GM08714 (cell line): ENCODE measurements around the gene CIB1.

Experiments used
- H3K4me3 ChIP-seq: fragments of 200-500 bp; sonication (Bioruptor generic); 2 replicates; pipeline ENCODE4 v1.5.1; 2014; ENCODE audit warnings: mild to moderate bottlenecking, low read length, inconsistent platforms
- ZNF274 ChIP-seq: IDR thresholded peaks from 2 replicates; pipeline ENCODE4 v1.6.1; 2012; ENCODE audit warnings: mild to moderate bottlenecking, low read depth, low read length

Gene CIB1

DNA sequence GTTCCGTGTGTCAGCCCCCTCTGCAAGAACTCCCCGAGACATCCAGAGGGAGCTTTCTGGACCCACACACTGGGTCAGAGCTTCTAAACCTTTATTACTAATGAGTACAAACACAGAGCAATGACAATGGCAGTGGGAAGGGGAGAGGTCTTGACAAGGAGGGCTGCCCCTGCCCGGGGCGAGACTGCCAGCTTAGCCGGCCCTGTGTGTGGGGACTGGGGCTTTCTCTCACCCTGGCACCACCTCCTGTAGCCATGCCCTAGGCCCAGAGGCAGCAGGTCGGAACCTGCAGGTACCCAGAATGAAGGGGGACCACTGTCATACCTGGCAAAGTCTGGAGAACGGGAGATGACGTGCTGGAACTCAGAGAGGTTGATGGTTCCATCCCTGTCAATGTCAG lies 3.1 kb downstream of the CIB1 start:
- no peak overlapping the region for H3K4me3 ChIP-seq
- TF ChIP-seq ZNF274 = no peak

DNA sequence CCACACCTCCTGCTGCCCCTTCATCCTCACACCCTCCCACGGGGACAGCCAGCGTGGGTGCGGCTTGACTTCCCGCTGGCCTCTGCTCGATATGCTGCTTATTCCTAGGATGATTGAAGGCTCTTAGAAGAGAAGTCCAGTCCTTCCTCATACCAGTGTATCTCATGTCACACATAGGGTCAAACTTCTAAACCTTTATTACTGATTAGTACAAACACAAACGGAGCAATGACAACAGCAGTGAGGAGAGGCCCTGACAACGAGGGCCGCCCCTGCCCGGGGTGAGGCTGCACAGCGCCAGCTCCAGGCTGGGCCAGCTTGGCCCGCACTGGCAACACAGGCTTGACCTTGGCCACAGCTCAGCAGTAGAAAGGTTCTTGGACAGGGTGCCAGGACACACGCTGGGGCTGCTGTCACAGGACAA lies 3.7 kb downstream of the CIB1 start:
- no peak overlapping the region for H3K4me3 ChIP-seq
- no peak for TF ChIP-seq ZNF274

DNA sequence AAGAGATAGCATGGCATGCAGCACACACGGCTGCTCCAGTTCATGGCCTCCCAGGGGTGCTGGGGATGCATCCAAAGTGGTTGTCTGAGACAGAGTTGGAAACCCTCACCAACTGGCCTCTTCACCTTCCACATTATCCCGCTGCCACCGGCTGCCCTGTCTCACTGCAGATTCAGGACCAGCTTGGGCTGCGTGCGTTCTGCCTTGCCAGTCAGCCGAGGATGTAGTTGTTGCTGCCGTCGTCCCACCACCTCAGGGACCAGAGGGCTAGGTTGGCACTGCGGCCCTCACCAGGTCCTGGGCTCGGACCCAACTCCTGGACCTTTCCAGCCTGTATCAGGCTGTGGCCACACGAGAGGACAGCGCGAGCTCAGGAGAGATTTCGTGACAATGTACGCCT lies 4.8 kb downstream of the CIB1 start:
- no peak overlapping the region for H3K4me3 ChIP-seq

DNA sequence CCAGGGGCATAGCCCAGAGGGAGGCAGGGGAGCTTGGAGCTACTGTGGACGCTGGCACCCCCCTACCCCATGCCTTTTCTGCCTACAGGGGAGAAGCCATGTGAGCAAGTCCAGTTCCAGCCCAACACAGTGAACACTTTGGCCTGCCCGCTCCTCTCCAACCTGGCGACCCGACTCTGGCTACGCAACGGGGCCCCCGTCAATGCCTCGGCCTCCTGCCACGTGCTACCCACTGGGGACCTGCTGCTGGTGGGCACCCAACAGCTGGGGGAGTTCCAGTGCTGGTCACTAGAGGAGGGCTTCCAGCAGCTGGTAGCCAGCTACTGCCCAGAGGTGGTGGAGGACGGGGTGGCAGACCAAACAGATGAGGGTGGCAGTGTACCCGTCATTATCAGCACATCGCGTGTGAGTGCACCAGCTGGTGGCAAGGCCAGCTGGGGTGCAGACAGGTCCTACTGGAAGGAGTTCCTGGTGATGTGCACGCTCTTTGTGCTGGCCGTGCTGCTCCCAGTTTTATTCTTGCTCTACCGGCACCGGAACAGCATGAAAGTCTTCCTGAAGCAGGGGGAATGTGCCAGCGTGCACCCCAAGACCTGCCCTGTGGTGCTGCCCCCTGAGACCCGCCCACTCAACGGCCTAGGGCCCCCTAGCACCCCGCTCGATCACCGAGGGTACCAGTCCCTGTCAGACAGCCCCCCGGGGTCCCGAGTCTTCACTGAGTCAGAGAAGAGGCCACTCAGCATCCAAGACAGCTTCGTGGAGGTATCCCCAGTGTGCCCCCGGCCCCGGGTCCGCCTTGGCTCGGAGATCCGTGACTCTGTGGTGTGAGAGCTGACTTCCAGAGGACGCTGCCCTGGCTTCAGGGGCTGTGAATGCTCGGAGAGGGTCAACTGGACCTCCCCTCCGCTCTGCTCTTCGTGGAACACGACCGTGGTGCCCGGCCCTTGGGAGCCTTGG lies 5.6 kb downstream of the CIB1 start:
- H3K4me3 ChIP-seq = no peak overlapping the region
- no peak for TF ChIP-seq ZNF274

More for the DNA sequence above, 4.8 kb downstream of the CIB1 start:
- TF ChIP-seq ZNF274 = no peak

DNA sequence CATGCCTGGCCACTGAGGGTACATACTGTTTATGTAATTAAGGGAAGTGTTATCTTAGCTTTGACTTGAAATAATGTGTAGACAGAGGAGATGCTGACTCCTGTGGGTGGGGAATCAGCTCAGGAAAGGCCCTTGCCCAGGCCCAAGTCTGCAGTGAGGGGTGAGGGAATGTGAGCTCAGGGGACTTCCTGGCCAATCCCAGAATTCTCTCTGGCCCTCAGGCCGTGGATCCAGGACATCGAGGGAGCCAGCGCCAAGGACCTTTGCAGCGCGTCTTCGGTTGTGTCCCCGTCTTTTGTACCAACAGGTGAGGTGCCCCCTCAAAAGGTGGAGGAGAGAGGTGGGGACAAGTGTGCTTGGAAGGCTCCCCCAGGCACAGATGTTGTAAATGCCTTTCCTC lies 6.4 kb downstream of the CIB1 start:
- no peak for TF ChIP-seq ZNF274
- no peak overlapping the region for H3K4me3 ChIP-seq

DNA sequence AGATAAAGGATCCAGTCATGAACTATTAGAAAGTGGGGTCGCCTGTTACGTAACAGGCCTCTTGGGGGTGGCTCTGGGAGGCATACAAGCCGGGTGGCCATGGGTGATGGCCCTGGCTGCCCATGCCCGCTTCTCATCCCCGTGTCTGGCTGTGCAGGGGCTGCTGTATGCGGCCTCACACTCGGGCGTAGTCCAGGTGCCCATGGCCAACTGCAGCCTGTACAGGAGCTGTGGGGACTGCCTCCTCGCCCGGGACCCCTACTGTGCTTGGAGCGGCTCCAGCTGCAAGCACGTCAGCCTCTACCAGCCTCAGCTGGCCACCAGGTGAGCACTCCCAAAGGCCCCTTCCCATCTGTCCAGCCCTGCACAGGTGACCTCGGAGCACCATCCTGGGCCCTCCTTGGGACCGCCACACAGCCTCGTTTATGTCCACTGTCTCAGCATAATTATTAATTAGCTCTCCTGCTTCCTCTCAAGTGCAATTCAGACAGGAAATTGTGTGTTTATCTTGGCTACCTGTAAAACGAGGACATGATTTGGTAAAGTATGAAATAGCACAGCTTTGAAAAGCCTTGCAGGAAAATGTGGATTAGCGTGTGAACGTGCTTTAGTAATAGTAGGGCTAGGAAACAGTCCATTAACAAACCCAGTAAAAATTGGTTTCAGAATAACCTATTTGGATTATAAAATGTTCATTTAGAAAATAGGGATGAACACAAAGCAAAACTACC lies 8.1 kb downstream of the CIB1 start:
- no peak overlapping the region for H3K4me3 ChIP-seq
- no peak for TF ChIP-seq ZNF274

DNA sequence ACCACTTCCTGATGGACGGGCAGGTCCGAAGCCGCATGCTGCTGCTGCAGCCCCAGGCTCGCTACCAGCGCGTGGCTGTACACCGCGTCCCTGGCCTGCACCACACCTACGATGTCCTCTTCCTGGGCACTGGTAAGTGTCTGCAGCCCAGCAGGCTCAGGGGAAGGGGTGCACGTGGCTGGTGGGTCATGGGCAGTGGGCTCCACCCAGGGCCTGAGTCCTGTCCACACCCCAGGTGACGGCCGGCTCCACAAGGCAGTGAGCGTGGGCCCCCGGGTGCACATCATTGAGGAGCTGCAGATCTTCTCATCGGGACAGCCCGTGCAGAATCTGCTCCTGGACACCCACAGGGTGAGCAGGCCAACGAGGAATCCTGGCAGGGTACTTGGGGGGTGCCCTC lies 8.7 kb downstream of the CIB1 start:
- H3K4me3 ChIP-seq = no peak overlapping the region
- no peak for TF ChIP-seq ZNF274

DNA sequence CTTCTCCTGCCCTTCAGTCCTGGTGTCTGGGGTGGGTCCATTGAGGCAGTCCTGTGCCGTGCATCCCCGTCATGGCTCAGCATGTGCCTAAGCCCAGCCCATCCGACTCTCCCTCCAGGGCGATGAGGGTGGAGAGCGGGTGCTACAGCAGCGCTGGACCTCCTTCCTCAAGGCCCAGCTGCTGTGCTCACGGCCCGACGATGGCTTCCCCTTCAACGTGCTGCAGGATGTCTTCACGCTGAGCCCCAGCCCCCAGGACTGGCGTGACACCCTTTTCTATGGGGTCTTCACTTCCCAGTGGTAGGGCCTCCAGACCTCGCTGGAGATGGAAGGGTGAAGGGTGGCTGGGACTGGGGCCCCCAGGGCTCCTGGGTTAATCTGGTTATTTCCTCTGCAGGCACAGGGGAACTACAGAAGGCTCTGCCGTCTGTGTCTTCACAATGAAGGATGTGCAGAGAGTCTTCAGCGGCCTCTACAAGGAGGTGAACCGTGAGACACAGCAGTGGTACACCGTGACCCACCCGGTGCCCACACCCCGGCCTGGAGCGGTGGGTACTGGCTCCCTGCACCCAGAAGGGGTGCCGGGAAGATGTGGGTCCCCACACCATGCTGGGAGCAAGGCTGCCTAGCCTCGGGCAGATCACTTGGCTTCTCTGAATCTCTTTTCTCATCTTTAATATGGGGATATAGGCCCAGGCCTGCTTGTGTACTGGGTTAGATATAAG lies 10.1 kb downstream of the CIB1 start:
- no peak overlapping the region for H3K4me3 ChIP-seq
- TF ChIP-seq ZNF274 = no peak

DNA sequence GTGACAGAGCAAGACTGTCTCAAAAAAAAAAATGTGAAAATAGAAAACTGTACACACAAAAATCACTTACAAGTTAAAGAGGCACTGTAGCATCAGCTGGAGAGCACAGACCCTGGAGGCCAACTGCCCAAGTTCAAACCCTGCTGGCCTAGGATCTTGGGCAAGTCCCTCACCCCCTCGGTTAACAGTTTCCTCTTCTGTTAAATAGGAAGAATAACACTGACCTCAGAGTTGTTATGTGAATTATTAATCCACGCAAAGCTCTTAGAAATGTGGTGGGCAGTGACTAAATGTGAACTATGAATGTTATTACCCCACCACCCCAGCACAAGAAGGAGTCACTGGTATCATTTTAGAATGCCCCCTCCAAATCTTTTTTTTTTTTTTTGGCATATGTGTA lies 11.2 kb downstream of the CIB1 start:
- TF ChIP-seq ZNF274 = no peak
- no peak overlapping the region for H3K4me3 ChIP-seq

DNA sequence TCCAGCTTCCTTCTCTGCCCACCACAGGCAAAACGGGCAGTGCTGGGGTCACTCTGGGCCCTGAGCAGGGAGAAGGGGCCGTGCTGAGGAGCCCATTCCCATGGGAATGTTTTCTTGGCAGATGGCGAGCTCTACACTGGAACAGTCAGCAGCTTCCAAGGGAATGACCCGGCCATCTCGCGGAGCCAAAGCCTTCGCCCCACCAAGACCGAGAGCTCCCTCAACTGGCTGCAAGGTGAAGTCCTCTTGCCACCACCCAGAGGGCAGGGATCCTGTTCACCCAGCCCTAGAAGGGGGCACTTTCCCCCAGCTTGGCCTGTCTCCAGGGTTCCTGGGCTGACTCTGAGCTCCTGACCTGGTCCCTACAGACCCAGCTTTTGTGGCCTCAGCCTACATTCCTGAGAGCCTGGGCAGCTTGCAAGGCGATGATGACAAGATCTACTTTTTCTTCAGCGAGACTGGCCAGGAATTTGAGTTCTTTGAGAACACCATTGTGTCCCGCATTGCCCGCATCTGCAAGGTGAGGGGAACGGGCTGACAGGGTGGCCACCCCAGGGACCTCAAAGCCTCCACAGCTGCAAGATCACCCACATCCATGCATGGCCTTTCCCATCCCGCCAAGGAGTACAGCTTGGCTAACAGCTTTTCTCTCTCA lies 12.4 kb downstream of the CIB1 start:
- no peak for TF ChIP-seq ZNF274
- H3K4me3 ChIP-seq = no peak overlapping the region

DNA sequence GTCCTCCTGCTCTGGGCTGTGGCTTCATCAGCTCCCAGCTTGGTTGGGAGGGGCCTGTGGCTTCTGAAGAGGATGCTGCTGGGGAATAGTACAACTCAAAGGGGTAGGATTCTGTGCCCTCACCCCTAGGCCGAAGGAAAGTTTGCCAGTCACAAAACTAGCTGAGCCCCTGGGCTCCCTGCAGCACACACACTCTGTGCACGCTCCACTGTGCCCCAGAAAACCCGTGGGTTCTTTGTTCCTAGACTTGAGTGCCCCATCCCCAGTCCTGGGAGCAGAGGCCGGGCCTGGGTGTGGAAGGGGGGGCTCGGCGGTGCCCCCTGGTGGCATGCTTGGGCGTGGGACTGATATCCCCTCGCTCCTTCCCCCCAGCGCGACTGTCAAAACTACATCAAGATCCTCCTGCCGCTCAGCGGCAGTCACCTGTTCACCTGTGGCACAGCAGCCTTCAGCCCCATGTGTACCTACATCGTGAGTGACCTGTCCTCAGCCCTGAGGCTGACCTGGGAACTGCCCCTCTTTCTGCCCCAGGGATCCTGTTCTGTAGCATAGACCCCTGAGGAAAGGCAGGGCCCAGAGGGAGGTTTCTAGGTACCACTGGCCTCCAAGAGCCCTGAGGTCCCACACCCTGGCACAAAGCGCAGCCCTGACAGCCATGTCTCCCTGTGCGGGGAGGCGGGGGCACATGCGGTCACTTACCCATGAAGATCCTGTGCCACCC lies 14.2 kb downstream of the CIB1 start:
- no peak for TF ChIP-seq ZNF274

DNA sequence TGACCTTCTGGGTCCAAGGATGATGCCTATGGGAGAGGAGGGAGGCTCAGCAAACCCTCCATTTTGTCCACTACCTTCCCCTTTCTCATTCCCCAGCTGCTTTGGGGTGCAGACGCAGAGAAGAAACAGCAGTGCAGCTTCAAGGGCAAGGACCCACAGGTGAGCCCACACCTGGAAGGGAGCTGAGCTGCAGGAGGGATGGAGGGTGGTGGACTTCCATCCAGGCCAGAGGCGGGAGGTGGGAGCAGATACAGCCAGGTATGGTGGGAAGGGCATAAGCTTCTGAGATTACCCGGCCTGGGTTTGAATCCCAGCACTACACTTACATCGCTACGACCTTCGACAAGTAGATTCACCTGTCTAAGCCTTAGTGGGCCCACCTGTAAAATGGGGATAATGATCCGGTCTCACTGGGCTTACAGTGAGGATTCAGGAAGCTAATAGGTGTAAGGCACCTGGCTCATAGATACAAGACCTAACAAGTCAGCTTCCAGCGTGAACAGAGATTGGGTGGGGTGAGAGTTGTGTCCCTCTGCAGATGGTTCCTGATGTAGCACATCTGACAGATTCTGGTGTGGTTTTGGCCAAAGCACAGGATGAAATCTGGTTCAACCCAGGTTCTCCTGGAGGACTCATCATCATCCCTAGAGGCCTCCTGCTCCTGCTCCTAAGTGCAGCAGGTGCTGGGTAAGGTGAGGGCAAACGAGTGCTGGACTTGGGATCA lies 15.9 kb downstream of the CIB1 start:
- no peak overlapping the region for H3K4me3 ChIP-seq

More for the DNA sequence above, 14.2 kb downstream of the CIB1 start:
- no peak overlapping the region for H3K4me3 ChIP-seq

DNA sequence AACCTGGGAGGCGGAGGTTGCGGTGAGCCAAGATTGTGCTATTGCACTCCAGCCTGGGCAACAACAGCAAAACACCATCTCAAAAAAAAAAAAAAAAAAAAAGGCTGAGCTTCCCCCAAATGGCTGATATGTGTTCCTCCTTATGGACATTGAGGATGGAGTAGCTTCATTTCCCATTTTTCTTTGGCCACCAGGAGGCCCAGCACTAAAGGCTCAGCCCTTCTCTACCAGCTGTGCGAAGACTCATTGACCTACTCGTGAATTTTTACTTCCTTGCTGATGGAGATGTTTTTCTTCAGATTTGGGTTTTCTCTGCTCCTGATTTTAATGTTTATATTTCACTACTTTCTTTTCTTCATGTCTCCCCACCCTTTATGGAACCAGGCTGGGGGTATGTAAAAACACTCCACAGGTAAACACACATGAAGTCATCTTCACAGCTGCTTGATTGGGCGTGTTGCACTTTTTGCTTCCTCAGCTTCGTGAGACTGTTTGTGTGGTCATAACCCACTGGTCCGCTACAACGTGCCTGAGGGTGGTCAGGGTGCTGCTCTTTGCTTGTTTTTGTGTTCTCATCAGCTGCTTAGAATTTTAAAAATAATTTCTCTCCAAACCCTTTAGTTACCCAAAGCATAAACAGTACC lies 19.1 kb downstream of the CIB1 start:
- TF ChIP-seq ZNF274 = no peak
- no peak overlapping the region for H3K4me3 ChIP-seq

More for the DNA sequence above, 15.9 kb downstream of the CIB1 start:
- TF ChIP-seq ZNF274 = no peak
